ENCODE measurements around the gene PGAP6. TPM values are rescaled to one million over a fixed set of nuclear protein-coding genes. Genes with fewer than 3 reads are reported as not detected.
A peak's percentile ranks its signal among the peaks of the same experiment; 100 is the strongest.

PGAP6 gene
- total RNA-seq, 2 donors from 2014 or later, result 38.7 to 55.4 TPM

GRCh38 chr16:369275-369865 is 12.4 kb downstream of the PGAP6 start:
- Histone ChIP-seq H3K36me3 (peaks cover 38% of the 10 kb centered on the region), H3K4me1 (ENCODE audit: control insufficient read depth in 1 of 2, low read depth in 2 of 2) (peaks cover 10 to 18% of the 10 kb centered on the region in 2 donors), H3K9me3 (no peaks in the 10 kb centered on the region), H3K27me3 (replicated peaks; ENCODE audit: insufficient read depth) (no peaks in the 10 kb centered on the region), H3K4me3 (peak overlapping the region; percentile 70), H3K27ac (no peak overlapping the region)
- DNase-seq (ENCODE audit: low spot score), result no peak
- no peak for ATAC-seq (ENCODE audit: insufficient number of reproducible peaks, low FRiP score, low read depth)
- TF ChIP-seq CTCF (IDR thresholded peaks at IDR 0.05), result no peak

GRCh38 chr16:368388-369158 is 13.2 kb downstream of the PGAP6 start:
- H3K27me3 ChIP-seq (replicated peaks; ENCODE audit: insufficient read depth), result no peaks in the 10 kb centered on the region
- H3K27ac ChIP-seq, result no peak overlapping the region
- DNase-seq (ENCODE audit: low spot score) (no peak), ATAC-seq (ENCODE audit: insufficient number of reproducible peaks, low FRiP score, low read depth) (no peak)
- peaks cover 10 to 18% of the 10 kb centered on the region in 2 donors for H3K4me1 ChIP-seq (ENCODE audit: control insufficient read depth in 1 of 2, low read depth in 2 of 2)
- no peak for TF ChIP-seq CTCF (IDR thresholded peaks at IDR 0.05)
- peaks cover 38% of the 10 kb centered on the region for H3K36me3 ChIP-seq
- H3K4me3 ChIP-seq, result no peak overlapping the region
- no peaks in the 10 kb centered on the region for H3K9me3 ChIP-seq

GRCh38 chr16:367333-367903 is 14.4 kb downstream of the PGAP6 start:
- ATAC-seq (ENCODE audit: insufficient number of reproducible peaks, low FRiP score, low read depth), result no peak
- Histone ChIP-seq H3K36me3 (peaks cover 32% of the 10 kb centered on the region), H3K9me3 (no peaks in the 10 kb centered on the region), H3K27me3 (replicated peaks; ENCODE audit: insufficient read depth) (no peaks in the 10 kb centered on the region), H3K4me1 (ENCODE audit: control insufficient read depth in 1 of 2, low read depth in 2 of 2) (peaks cover 10 to 18% of the 10 kb centered on the region in 2 donors), H3K4me3 (no peak overlapping the region), H3K27ac (no peak overlapping the region)
- TF ChIP-seq CTCF (IDR thresholded peaks at IDR 0.05), result no peak
- no peak for DNase-seq (ENCODE audit: low spot score)

- H3K4me1 ChIP-seq (ENCODE audit: control insufficient read depth in 1 of 2, low read depth in 2 of 2), result peaks cover 10 to 18% of the 10 kb centered on the region in 2 donors
- peaks cover 25% of the 10 kb centered on the region for H3K36me3 ChIP-seq
- ATAC-seq (ENCODE audit: insufficient number of reproducible peaks, low FRiP score, low read depth), result no peak
- no peak overlapping the region for H3K27ac ChIP-seq
- H3K27me3 ChIP-seq (replicated peaks; ENCODE audit: insufficient read depth), result no peaks in the 10 kb centered on the region
- TF ChIP-seq CTCF (IDR thresholded peaks at IDR 0.05), result no peak
- no peak for DNase-seq (ENCODE audit: low spot score)
- H3K9me3 ChIP-seq, result no peaks in the 10 kb centered on the region
- H3K4me3 ChIP-seq, result no peak overlapping the region
These were observed 15.3 kb downstream of the PGAP6 start for GRCh38 chr16:366476-366875.

All from thoracic aorta (tissue), 2 donors.